GM19468 (cell line): ENCODE results near the gene ESPNL.

ENCODE experiments used
- ATAC-seq: cut with Tn5 transposase; IDR thresholded peaks from one replicate; pipeline ENCODE4 v1.9.1; 2021; ENCODE audit warnings: mild to moderate bottlenecking, moderate library complexity, moderate number of reproducible peaks; ENCODE audit not compliant: unreplicated experiment; ENCODE audit errors: extremely low read depth

ESPNL gene

DNA sequence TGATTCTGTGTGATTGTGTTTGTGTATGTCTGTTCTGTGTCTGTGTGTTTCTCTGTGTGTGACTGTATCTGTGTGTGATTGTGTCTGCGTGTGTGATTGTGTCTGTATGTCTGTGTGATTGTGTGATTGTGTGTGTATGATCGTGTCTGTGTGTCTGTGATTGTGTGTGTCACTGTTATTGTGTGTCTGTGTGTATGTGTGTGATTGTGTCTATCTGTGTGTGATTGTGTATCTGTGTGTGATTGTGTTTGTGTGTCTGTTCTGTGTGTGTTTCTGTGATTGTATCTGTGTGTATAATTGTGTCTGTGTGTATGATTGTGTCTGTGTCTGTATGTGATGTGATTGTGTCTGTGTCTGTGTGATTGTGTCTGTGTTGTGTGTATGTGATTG lies 26.6 kb downstream of the ESPNL start:
- ATAC-seq = no peak

DNA sequence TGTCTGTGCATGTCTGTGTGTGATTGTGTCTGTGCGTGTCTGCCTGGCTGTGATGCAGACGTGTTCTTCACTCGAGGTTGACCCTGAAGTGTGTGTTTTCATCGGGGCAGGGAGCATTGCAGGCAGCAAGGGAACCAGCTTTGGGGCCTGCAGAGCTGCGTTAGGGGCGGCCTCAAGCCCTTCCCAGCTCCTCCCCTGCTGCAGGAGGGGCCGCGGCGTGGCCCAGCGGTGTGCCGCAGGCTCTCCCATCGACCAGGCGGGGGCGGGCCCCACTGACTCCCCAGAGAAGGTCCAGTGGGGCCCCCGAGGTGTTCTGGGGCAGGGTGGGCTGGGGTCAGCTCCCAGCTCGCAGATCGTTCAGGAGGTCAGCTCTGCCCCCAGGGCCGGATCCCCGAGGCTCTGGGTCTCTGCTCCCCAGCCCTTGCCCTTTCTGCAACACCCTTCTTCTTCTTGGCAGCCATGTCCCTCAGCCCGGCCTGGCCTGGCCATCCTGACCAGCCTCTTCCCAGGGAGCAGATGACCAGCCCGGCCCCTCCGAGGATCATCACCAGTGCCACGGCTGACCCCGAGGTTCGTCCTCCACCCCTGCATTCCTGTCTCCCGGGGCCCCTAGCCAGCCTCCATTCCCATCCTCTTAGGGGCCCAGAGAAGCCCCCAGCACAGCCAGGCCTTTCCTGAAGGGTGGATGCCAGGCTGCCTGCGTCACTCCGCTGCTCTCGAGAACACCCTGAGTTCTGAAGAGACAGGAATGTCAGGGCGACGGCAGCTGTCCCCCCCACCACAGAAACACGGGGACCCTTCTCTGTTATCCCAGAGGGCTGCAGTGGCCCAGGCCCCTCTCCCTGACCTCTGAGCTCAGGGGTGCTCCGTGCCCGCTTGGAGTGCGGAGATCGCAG lies 27.3 kb downstream of the ESPNL start:
- ATAC-seq = peak; percentile 58

DNA sequence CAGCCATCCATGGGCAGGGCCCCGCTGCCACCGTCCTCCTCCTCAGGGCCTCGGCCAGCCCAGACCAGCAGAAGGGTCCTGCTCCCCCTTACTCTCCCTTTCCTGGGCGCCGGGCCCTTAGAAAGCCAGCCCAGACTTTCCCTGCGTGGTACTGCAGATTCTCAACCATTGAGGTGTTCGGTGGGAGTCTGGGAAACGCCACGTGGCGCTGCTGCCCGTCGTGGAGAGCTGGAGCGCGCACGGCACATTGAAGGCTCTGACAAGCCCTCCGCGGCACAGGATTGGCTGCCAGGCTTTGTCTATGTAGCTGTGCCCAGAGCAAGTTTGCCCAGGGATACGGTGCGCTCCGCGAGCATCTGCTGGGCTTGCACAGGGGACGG lies 27.9 kb downstream of the ESPNL start:
- ATAC-seq = no peak

DNA sequence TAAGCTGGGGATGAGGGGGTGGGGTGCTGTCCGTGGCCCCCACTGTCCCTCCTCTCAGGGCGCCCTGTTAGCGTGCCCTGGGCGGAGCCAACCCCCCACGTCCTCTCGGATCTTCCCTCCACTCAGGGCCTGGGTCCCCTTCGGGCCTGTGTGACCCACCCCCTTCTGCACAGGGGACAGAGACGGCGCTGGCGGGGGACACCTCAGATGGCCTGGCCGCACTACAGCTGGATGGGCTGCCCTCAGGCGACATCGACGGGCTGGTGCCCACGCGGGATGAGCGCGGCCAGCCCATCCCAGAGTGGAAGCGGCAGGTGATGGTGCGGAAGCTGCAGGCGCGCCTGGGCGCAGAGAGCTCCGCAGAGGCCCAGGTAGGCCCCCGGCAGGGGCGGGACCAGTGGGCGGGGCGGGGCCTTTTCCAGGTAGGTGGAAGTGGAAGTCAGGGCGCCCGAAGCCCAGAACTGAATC lies 28.4 kb downstream of the ESPNL start:
- no peak for ATAC-seq

DNA sequence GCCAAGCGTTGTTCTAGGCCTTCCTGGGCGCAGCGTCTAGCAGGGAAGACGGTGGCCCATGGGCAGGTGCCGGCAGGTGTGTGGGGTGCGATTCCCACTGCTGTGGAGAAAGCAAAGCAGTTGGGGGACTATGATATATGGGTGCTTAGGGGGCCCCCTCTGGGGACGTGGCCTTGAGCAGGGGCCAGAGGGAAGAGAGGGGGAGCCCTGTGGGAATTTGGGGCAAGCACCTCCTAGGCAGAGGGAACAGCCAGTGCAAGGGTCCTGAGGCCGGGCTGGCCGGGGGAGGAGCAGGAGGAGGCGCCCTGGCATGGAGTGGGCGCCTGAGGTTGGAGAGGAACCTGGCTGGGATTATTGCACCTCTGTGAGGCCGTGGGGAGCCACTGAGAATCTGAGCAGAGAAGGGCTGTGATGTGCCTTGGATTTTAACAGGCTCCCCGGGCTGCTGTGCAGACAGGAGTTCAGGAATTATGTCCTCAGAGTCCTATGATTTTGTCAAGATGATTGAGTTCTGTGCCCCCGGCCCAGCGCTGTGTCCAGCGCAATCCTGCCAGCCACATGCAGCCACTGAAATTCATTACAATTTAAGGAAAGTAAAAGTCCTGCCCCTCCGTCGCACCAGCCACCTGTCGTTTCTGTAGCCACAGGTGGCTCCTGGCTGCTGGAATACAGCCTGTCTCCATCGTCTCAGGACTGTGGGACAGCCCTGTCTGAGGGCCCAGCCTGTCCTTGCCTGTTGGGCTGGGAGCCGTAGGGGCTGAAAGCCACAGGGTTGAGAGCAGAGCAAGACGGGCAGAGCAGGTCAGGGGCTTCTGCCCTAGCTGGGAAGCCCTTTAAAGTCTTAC lies 29.2 kb downstream of the ESPNL start:
- ATAC-seq = no peak

DNA sequence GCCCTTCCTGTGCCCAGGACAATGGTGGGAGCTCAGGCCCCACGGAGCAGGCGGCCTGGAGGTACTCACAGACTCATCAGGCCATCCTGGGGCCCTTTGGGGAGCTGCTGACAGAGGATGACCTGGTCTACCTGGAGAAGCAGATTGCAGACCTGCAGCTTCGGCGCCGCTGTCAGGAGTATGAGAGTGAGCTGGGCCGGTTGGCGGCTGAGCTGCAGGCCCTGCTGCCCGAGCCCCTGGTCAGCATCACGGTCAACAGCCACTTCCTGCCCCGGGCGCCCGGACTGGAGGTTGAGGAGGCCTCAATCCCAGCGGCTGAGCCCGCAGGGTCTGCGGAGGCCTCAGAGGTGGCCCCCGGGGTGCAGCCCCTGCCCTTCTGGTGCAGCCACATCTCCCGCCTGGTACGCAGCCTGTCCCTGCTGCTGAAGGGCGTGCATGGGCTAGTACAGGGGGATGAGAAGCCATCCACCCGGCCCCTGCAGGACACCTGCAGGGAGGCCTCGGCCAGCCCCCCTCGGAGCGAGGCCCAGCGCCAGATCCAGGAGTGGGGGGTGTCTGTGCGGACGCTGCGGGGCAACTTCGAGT lies 30.1 kb downstream of the ESPNL start:
- ATAC-seq = no peak

DNA sequence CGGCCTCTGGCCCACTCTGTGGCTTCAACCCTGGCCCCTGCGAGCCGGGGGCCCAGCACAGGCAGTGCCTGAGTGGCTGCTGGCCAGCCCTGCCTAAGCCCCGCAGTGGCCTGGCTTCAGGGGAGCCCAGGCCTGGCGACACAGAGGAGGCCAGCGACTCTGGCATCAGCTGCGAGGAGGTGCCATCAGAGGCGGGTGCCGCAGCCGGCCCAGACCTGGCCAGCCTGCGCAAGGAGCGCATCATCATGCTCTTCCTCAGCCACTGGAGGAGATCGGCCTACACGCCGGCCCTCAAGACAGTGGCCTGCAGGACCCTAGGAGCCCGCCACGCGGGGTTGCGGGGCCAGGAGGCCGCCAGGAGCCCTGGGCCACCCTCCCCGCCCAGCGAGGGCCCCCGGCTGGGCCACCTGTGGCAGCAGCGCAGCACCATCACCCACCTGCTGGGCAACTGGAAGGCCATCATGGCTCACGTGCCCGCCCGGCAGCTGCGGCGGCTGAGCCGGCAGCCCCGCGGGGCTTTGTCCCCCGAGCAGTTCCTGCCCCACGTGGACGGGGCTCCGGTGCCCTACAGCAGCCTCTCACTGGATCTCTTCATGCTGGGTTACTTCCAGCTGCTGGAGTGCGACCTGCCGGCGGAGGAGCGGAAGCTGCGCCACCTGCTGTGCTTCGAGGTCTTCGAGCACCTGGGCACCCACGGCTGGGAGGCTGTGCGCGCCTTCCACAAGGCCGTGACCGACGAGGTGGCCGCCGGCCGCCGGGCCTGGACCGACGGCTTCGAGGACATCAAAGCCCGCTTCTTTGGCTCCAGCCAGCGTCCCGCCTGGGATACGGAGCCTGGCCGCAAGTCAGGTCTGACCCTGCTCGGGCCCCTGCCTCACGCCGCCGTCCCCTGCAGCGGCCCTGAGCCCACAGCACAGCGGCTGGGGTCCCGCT lies 30.8 kb downstream of the ESPNL start:
- no peak for ATAC-seq

DNA sequence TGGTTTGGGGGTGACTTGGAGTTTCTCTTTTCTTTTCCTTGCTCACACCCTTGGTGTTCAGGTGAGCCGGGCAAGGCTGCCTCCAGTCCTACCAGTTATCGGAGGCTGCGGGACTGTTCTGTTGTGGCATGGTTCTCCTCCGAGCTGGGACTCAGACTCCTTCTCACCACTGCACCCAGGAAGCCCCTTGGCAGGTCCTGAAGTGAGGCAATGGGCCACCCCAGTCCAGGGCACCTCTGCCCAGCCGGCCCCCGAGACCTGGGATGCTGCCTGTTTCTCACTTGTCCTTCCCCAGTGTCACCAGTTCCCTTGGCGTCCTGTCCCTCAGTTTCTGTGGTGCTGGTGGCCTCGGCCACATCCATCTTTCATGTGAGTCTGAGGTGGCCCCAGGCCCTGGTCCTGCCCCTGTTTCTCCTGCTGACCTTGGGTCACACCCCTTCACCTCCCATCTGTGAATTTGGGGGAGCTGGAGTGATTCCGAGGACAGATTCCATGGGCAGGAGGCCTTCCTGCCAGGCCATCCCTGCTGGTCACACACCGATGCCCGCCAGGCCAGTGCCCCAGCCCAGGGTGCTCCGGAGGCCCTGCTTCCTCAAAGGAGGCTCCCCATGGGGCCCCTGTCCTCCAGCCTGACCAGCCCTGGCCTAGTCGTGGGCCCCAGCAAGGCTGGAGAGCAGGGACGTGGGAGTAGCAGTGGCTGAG lies 31.8 kb downstream of the ESPNL start:
- ATAC-seq = no peak

DNA sequence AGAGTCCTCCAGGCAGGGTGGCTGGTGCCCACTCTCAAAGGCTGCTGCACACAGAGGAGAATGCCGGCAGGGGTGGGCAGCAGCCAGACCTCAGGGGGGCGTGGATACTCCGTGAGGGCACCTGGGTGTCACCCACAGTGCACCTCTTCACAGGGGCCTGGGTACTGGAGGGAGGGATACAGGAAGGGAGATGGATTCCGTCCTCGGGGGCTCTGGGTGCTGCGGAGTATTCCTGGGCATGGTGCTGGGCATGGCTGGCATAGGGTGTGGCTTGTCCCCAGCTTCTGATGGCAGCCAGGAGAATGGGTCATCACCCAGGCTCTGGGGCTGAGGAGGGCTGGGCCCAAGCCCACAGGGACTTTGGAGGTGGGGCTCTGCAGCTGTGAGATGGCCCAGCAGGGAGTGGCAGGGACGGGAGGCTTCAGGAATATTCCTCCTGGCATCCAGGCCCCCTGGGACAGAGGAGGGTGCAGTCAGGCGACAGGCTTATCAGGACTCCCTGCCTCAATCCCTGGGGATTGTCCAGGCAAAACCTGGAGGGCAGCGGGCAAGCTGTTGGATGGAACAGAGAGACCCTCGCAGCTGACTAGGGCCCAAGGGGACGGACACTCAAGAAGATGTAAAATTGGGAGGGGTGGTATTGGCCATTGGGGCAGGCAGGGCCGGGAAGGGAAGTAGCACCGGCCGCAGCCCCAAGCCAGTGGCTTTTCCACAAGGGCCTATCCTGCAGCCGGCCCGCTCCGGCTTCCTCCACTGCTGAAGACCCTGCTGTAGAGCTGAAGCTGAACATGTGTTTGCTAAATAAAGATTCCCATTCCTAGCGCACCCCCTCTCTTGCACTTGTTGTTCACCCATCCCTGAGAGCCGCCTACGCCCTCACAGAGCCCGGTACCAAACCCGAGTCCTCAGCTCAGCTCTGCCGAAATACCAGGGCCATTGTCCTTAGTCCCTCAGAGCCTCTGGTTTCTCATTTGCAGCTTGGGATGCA lies 32.6 kb downstream of the ESPNL start:
- no peak for ATAC-seq

DNA sequence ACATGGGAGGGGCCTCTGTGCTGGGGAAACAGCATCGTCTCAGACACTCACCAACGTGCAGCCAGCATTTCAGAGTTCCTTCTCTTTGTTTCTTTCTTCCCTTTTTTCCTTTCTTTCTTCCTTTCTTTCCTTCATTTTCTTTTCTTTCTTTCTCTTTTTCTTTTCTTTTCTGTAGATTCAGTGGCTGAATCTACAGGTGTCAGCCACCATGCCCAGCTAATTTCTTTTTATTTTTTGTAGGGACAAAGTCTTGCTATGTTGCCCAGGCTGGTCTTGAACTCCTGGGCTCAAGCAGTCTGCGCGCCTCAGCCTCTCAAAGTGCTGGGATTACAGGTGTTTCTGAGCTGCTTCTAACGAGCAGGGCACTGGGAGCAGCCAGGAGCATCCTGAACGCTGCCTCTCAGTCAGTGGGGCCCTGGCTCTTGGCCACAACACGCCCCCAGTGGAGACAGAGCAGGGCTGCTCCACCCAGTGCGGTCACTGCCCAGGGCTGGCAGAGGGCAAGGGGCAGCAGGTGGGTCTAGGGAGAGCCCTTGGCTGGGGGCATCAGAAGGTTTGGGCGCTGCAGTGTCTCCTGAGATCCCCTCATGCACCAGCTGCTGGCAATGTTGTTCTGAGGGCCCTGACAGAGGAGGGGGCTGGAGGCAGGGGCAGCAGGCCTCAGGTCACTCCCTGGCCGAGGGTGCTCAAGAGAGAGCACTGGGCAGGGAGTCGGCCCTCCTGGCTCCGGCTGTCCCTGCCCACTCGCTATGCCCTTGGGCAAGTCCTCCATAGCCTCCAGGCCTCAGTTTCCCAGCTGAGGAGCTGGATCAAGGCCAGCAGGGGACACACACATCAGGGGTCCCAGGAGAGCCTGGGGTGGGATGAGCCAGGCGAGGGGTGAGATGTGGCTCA lies 33.6 kb downstream of the ESPNL start:
- ATAC-seq = no peak

DNA sequence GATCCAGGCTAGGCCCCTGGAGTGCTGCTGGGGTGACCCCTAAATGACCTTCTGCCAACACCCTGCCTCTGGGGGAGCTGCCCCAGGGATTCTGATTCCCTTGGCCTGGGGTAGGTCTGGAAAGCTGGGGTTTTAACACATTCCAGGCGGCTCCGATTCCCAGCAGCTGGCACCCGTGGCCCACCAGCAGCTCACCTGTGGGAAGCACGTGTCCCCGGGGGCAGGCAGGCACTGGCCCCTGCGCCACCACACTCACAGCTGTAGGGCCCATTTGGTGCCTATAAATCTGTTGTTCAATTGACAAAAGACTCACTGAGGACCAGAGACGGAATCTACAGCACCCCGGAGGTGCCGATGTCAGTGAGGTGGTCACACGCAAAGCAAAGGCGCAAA lies 34.2 kb downstream of the ESPNL start:
- ATAC-seq = no peak

DNA sequence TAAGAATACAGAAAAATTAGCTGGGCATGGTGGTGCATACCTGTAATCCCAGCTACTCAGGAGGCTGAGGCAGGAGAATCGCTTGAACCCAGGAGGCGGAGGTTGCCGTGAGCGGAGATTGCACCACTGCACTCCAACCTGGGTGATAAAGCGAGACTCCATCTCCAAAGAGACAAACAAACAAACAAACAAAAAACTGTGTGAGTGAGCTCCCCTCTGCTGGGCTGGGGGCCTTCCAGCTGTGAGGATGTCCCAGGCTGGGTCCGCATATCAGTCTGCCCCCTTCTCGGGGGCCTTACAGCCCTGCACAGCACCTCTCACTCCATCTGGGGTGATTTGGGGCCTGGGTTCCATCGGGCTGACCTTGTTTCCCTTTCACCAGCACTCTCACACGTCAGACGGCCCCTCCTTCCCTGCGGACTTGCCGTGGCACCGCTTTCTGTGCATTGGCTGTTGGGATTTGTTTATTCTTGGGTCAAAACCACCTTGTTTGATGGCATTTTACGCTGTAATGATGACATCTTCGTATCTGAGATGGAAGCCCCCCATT lies 35.5 kb downstream of the ESPNL start:
- ATAC-seq = no peak

DNA sequence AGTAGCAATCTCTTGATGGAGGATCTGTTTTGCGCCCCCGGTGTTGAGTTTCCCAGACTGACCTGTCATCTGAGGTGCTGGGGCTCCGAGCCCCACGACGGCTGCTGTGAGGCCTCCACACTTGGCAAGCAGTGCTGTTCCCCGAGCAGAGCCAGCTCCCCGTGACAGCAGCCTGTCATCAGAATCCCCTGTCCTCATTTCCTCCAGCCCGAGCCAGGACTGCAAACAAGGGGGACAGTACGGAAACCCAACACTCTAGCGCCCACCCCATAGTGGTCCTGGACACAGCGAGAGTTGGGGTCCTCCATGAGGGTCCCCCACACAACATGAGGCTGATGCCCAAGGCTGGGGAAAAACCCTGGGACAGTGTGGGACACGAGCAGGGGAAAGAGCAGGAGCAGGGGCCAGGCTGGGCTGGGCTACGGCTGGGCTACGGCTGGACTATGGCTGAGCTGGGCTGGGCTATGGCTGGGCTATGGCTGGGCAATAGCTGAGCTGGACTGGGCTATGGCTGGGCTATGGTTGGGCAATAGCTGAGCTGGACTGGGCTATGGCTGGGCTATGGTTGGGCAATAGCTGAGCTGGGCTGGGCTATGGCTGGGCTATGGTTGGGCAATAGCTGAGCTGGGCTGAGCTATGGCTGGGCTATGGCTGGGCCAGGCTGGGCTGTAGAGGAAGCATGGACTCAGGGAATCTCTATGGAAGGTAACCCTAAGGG lies 36.8 kb downstream of the ESPNL start:
- no peak for ATAC-seq

DNA sequence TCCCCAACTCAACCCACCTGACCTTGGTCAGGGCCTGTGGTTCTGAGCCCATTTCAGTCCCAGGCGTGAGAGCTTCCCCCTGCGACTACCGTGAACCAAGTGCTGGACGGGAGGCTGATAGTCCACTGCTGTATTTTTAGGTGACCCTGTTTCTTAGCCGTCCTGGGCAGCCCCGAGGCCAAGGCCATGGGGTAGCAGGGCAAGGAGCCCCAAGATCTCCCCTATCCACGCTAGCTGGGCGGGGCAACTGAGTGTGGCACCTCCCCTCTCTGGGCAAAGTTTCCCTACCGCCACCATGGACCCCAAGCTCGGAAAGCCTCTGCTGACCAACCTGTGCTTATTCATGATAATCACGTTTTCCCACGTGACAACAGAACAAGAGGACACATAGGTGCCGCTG lies 37.7 kb downstream of the ESPNL start:
- no peak for ATAC-seq

DNA sequence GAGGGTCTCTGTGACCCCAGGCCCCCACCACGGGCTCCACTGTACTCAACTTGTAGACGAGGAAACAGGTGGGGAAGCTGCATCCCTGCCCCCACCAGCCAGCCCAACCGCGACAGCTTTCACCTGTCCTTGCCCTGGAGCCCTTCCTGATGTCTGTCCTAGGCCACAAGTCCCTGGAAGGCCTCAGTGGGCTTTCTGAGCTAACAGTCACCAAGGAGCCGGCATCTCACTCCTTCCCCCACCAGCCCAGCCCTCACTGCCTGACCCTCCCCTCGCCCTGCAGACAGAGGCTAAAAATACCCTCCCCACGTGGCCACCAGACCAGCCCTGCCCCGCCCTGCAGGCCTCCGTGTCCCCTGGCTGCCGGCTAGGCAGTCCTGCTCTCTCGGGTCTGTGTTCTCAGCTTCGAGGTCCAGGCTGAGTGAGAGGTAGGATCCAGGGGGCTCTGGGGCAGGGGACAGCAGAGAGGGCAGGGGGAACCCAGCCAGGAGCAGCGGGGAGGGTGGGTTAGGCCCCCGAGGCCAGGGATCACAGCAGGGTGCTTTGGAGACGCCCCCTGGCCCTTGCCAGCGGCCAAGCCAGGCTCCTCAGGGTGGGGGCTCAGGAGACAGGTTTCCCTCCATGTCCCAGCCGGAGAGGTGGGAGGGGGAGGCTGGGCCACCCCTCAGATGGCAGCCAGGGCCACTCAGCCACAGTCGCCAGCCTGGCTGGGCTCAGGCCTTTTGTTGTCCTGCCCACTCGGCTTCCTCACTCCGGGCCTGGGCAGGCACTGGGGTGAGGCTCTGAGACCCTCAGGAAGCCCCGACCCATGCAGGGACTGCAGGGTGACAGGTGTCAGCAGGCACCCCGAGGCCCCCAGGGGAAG lies 38.4 kb downstream of the ESPNL start, which contains the start of gene KLHL30:
KLHL30 (plus strand) TSS at position 338 of the 865 bp plus-strand sequence. CDS start 2,087 bp downstream, outside the sequence.
- ATAC-seq = no peak
